Skeletal muscle tissue (tissue), 4 donors: ENCODE data around the gene ADAD2. TPM values are rescaled to one million over a fixed set of nuclear protein-coding genes. Genes with fewer than 3 reads are reported as not detected.
A peak's percentile ranks its signal among the peaks of the same experiment; 100 is the strongest.

Experiments used
- H3K27ac ChIP-seq: one replicate; pipeline ENCODE4 v1.7.0; 2013; ENCODE audit warnings: mild to moderate bottlenecking, low read depth, low read length, inconsistent platforms
- H3K27me3 ChIP-seq, 3 donors: one replicate each; pipeline ENCODE4 v1.7.0; 2013; ENCODE audit warnings: low read length in 3 of 3; ENCODE audit not compliant: control insufficient read depth in 3 of 3, insufficient read depth in 3 of 3
- H3K36me3 ChIP-seq, 3 donors: one replicate each; pipeline ENCODE4 v1.7.0; 2013; ENCODE audit warnings: low read length in 3 of 3; ENCODE audit not compliant: control insufficient read depth in 3 of 3, insufficient read depth in 3 of 3
- H3K4me1 ChIP-seq, 3 donors: one replicate each; pipeline ENCODE4 v1.7.0; 2013; ENCODE audit warnings: low read length in 3 of 3, mild to moderate bottlenecking in 3 of 3; ENCODE audit not compliant: control insufficient read depth in 3 of 3, insufficient read depth in 3 of 3
- H3K4me3 ChIP-seq, 3 donors: one replicate each; pipeline ENCODE4 v1.7.0; 2013; ENCODE audit warnings: low read length in 3 of 3
- H3K9ac ChIP-seq, 3 donors: one replicate each; pipeline ENCODE4 v1.7.0; 2013; ENCODE audit warnings: low read length in 3 of 3, mild to moderate bottlenecking in 3 of 3, moderate library complexity in 2 of 3, low read depth in 1 of 3
- H3K9me3 ChIP-seq, 3 donors: one replicate each; pipeline ENCODE4 v1.7.0; 2013; ENCODE audit warnings: low read length in 3 of 3; ENCODE audit not compliant: control insufficient read depth in 3 of 3
- total RNA-seq: library from RNA; depleted of rRNA; stranded (reverse); fragments of >200 nt; gene quantifications from one replicate; pipeline ENCODE4 v1.2.3, GENCODE V29; 2014
- donor health status: Osteomylitis.

Gene ADAD2
- total RNA-seq, 1 donor from 2014 or later = not detected

- H3K27ac ChIP-seq = no peak overlapping the region
- peak overlapping the region in 1 of 3 donors; percentile 60 for H3K9ac ChIP-seq
- no peak overlapping the region for H3K4me3 ChIP-seq
- H3K9me3 ChIP-seq = no peaks in the 10 kb centered on the region
- peaks cover 11 to 28% (median 23%) of the 10 kb centered on the region in 3 donors for H3K4me1 ChIP-seq
- H3K36me3 ChIP-seq = peaks cover 12 to 18% (median 13%) of the 10 kb centered on the region in 3 donors
- peaks cover 0 to 5% (median 0%) of the 10 kb centered on the region in 3 donors for H3K27me3 ChIP-seq
These were observed 15.4 kb upstream of the ADAD2 start for GRCh38 chr16:84175350-84176081.

- Histone ChIP-seq H3K27me3 (peaks cover 0 to 5% (median 0%) of the 10 kb centered on the region in 3 donors), H3K4me1 (peaks cover 11 to 28% (median 23%) of the 10 kb centered on the region in 3 donors), H3K27ac (peak overlapping the region; percentile 44), H3K4me3 (no peak overlapping the region), H3K9ac (peak overlapping the region in 1 of 3 donors; percentile 60), H3K9me3 (no peaks in the 10 kb centered on the region), H3K36me3 (peaks cover 18 to 25% (median 21%) of the 10 kb centered on the region in 3 donors)
These were observed 14.5 kb upstream of the ADAD2 start for GRCh38 chr16:84176192-84177053.

- no peak overlapping the region for H3K4me3 ChIP-seq
- peaks cover 0 to 2% (median 0%) of the 10 kb centered on the region in 3 donors for H3K27me3 ChIP-seq
- H3K9me3 ChIP-seq = no peaks in the 10 kb centered on the region
- H3K4me1 ChIP-seq = peaks cover 11 to 28% (median 23%) of the 10 kb centered on the region in 3 donors
- H3K9ac ChIP-seq = peak overlapping the region in 1 of 3 donors; percentile 9
- peaks cover 29 to 34% (median 34%) of the 10 kb centered on the region in 3 donors for H3K36me3 ChIP-seq
- H3K27ac ChIP-seq = peak overlapping the region; percentile 44
These were observed 13.2 kb upstream of the ADAD2 start for GRCh38 chr16:84177741-84178073.

- Histone ChIP-seq H3K27me3 (no peaks in the 10 kb centered on the region), H3K4me3 (no peak overlapping the region), H3K36me3 (peaks cover 35 to 40% (median 38%) of the 10 kb centered on the region in 3 donors), H3K9ac (no peak overlapping the region), H3K9me3 (no peaks in the 10 kb centered on the region), H3K4me1 (peaks cover 11 to 29% (median 25%) of the 10 kb centered on the region in 3 donors), H3K27ac (peak overlapping the region; percentile 44)
These were observed 12.7 kb upstream of the ADAD2 start for GRCh38 chr16:84178146-84178765.

- H3K4me1 ChIP-seq = peaks cover 11 to 32% (median 32%) of the 10 kb centered on the region in 3 donors
- no peak overlapping the region for H3K9ac ChIP-seq
- H3K27me3 ChIP-seq = no peaks in the 10 kb centered on the region
- H3K36me3 ChIP-seq = peaks cover 43 to 44% (median 43%) of the 10 kb centered on the region in 3 donors
- no peak overlapping the region for H3K4me3 ChIP-seq
- H3K9me3 ChIP-seq = no peaks in the 10 kb centered on the region
- H3K27ac ChIP-seq = no peak overlapping the region
These were observed 11.9 kb upstream of the ADAD2 start for GRCh38 chr16:84178892-84179611.

- peaks cover 11 to 38% (median 32%) of the 10 kb centered on the region in 3 donors for H3K4me1 ChIP-seq
- H3K27ac ChIP-seq = no peak overlapping the region
- H3K9ac ChIP-seq = no peak overlapping the region
- H3K4me3 ChIP-seq = no peak overlapping the region
- no peaks in the 10 kb centered on the region for H3K9me3 ChIP-seq
- H3K36me3 ChIP-seq = peaks cover 44 to 47% (median 45%) of the 10 kb centered on the region in 3 donors
- H3K27me3 ChIP-seq = no peaks in the 10 kb centered on the region
These were observed 11.2 kb upstream of the ADAD2 start for GRCh38 chr16:84179612-84180320.

- peaks cover 11 to 39% (median 33%) of the 10 kb centered on the region in 3 donors for H3K4me1 ChIP-seq
- peaks cover 45 to 49% (median 49%) of the 10 kb centered on the region in 3 donors for H3K36me3 ChIP-seq
- no peak overlapping the region for H3K27ac ChIP-seq
- no peak overlapping the region for H3K9ac ChIP-seq
- no peak overlapping the region for H3K4me3 ChIP-seq
- no peaks in the 10 kb centered on the region for H3K9me3 ChIP-seq
- no peaks in the 10 kb centered on the region for H3K27me3 ChIP-seq
These were observed 10.3 kb upstream of the ADAD2 start for GRCh38 chr16:84180519-84181140.

- H3K27ac ChIP-seq = no peak overlapping the region
These were observed 9.6 kb upstream of the ADAD2 start for GRCh38 chr16:84181144-84181915.

More at GRCh38 chr16:84181144-84181915, 9.6 kb upstream of the ADAD2 start:
- H3K4me3 ChIP-seq = no peak overlapping the region
- peaks cover 13 to 41% (median 32%) of the 10 kb centered on the region in 3 donors for H3K4me1 ChIP-seq
- peaks cover 45 to 49% (median 49%) of the 10 kb centered on the region in 3 donors for H3K36me3 ChIP-seq
- no peaks in the 10 kb centered on the region for H3K9me3 ChIP-seq
- H3K27me3 ChIP-seq = no peaks in the 10 kb centered on the region
- no peak overlapping the region for H3K9ac ChIP-seq
